CD4-positive, alpha-beta T cell treated with Interleukin-10 for 1 hour (primary cell): ENCODE measurements around the gene MAPK1.
A peak's percentile ranks its signal among the peaks of the same experiment; 100 is the strongest.
"Not testable (repeated sequence)": the region's sequence is repeated elsewhere in the genome, so short reads cannot be mapped to it uniquely, and the experiment has no call there.

Source experiments
- DNase-seq: peaks from one replicate; pipeline ENCODE4 v3.0.0-alpha.2; 2020

Gene MAPK1

DNA sequence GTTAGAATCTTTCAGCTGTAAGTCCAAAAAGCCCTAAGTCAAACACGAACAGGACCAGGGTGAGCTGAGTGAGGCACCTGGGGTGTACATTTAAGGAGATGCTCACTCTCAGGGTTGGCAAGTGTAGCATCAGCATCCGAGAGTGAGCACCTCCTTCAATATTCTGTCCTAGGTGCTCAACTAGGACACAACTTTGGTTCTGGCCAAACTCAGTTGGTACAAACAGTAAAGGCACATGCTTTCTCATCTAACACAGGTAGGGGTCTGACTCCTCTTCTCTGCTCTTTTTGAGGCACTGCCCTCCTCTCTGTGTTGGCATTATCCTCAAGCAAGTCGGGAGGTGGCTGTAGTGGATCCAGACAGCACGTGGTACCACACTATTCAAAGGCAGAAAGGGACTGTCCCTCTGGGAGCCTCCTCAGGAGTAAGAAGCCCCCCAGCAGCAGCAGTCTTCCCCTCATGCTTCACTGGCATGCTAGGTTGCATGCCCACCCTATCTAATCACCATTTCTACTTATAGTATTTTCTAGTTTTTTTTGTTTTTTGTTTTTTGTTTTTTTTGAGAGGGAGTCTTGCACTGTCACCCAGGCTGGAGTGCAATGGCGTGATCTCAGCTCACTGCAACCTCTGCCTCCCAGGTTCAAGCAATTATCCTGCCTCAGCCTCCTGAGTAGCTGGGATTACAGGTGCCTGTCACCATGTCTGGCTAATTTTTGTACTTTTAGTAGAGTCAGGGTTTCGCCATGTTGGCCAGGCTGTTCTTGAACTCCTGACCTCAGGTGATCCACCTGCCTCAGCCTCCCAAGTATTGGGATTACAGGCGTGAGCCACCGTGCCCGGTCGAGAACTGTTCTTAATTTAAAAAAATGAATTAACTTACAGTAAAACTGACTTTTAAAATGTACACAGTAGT lies 14.7 kb upstream of the MAPK1 start:
- no peak for DNase-seq

DNA sequence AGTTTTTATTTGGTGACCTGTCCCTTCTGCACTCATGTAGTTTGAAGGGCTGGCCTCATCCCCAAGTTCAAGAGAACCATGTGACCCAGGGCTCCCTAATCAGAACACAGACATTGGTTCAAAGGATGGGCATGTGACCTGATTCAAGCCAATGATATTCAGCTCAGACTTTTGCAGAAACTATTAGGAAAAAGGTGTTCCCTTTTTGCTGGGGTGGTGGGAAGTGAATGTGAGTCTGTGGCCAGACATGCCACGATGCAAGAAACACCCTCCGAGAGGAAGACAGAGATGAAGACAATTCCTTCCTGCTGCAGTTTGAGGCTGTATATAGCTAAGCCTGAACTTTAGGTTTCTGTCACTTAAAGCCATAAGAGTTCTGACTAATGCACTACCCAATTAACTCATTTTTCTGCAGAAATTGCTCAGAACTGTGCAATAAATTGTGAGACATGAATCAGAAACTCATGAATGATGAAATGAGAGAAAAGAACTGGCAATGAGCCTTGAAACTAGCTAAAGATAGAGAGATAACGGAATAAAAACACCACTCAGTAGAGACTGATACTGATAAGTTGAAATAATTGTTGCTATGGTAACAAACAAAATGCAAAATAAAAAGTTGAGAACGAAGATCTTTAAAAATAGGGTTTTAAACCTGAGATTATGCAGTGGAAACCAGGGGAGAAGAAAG lies 9.2 kb upstream of the MAPK1 start:
- peak; percentile 17 for DNase-seq

DNA sequence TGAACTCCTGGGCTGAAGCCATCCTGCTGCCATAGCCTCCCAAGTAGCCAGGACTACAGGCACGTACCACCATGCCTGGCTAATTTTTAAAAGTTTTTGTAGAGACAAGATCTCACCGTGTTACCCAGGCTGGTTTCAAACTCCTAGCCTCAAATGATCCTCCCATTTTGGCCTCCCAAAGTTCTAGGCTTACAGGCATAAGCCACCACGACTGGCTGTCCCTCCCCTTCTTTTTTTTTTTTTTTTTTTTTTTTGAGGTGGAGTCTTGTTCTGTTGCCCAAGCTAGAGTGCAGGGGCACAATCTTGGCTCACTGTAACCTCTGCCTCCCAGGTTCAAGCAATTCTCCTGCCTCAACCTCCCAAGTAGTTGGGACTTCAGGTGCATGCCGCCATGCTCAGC lies 7.5 kb upstream of the MAPK1 start:
- not testable (repeated sequence) for DNase-seq

DNA sequence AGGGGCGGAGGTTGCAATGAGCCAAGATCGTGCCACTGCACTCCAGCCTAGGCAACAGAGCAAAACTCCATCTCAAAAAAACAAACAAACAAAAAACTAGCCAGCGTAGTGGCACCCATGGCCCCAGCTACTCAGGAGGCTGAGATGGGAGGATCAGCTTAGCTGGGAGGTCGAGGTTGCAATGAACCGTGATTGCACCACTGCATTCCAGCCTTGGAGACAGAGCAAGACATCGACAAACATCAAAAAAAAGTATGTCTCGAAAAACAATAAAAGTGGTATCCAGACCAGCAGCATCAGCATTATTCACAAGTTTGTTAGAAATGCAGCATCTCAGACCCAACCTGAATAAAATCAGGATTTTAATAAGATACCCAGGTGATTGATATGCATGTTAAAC lies 6.2 kb upstream of the MAPK1 start:
- no peak for DNase-seq

DNA sequence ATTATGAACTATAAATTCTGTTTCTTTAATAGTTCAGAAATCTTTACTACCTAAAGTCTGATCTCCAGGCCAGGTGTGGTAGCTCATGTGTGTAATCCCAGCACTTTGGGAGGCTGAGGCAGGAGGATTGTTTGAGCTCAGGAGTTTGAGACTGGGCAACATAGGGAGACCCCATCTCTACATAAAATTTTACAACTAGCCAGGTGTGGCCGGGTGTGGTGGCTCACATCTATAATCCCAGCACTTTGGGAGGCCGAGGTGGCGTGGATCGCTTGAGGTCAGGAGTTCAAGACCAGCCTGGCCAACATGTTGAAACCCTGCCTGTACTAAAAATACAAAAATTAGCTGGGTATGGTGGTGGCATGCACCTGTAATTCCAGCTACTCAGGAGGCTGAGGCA lies 5.3 kb upstream of the MAPK1 start:
- DNase-seq = not testable (repeated sequence)

DNA sequence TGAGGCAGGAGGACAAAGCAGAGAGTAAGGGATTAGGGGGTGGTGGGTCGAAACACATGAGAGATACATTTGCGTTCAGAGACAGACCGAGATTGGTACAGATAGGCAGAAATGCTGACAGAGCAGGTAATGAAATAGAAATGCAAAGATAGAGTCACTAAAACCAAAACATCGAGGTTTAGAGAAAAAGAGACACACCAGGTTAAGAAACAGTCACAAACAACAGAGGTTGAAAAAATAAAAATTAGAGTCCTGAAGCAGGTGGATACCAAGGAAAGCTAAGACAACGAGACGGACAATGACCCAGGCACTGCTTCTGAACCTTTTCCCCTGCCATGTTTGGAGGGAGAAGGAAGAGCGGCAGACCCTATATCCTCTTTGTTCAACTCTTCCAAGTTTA lies 1.2 kb upstream of the MAPK1 start:
- DNase-seq = no peak

DNA sequence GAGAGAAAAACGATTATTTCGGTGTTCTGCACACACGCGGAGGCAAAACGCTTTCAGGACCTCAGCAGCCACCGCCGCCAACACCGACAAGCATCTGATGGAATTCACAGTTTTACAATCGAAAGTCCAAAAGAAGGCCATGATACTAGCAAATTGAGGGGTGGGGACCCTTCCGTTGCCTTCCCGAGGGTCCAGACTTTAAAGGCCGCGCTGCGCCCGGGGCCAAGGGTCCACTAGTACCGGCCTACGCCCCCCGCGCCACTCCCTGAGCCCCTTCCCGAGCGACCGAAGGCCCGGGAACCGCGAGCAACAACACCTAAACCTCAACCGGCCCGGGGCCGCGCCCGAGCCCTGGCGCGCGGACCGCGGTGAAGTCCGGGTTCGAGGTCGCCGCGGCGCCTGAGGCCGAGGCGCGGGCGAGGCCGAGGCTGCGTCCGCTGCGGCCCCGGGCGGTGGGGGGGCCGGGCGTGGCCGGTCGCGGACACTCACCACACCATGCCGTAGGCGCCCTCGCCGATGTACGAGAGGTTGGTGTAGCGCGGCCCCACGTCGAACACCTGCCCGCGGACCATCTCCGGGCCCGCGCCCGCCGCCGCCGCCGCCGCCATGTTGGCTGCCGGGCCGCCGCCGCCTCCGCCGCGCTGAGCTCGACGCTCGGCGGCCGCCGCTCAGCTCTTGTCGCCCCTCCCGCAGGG lies 465 bp downstream of the MAPK1 start:
- no peak for DNase-seq

DNA sequence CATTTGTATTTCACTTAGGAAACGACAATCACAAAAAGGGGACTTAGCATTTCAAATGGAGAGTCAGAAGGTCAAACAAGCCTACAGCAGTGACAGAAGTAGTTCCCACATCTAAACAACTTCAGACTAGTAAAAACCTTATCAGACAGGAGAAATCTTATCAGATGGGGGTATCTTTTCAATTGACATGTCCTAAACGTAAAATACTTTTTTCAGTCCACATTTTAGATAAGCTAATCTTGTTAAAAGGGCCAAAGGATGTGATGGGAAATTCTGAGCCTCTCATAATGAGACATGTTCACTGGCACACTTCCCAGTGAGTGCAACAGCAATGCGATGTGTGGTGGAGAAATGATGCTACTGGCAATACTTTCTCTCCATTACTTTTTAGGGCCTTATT lies 2.4 kb downstream of the MAPK1 start:
- DNase-seq = peak; percentile 14

DNA sequence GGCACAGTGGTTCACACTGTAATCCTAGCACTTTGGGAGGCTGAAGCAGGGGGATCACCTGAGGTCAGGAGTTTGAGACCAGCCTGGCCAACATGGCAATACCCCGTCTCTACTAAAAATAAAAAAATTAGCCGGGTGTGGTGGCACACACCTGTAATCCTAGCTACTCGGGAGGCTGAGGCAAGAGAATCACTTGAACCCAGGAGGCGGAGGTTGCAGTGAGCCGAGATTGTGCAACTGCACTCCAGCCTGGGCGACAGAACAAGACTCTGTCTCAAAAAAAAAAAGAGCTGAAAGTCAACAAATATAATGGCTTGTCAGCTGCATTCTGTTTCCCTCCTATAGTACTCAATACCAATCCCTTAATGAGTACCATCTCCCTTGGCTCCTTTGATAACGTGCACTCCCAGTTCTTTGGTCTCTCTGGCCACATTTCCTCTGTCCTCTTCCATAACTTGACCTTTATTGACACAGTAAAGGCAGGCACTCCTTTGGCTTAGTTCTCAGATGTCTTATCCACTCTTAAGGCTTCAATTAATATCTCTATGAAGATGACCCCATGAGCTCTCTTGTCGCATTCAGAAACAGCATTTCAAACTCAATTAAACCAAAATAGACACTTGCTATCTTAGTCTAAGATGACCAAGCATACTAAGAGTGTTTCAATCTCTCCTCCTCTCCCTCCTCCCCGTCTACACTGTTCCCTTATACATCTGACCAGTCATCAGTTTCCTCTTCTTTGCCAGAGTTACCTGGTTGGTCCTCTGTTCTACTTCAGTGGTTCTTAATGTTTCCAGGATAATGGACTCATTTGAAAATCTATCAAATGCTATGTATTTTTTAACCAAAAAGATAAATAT lies 4.8 kb downstream of the MAPK1 start:
- no peak for DNase-seq

DNA sequence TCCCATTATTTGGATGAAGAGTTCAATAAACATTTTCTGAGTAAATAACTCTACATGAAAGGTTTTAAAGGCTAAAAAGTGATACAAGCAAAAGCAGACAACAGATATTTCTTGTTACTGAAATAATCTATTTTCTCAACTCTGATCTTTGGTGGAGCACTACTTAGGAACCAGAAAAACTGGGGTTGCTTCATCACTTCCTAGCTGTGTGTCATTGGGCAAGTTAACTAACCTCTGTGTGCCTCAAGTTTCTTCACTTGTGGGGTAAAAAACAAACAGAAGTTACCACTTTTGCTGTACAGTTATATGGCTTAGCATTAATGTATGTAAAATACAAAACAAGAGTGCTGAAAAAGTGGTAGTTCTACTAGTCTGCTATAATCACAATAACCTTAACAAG lies 5.6 kb downstream of the MAPK1 start:
- DNase-seq = no peak

DNA sequence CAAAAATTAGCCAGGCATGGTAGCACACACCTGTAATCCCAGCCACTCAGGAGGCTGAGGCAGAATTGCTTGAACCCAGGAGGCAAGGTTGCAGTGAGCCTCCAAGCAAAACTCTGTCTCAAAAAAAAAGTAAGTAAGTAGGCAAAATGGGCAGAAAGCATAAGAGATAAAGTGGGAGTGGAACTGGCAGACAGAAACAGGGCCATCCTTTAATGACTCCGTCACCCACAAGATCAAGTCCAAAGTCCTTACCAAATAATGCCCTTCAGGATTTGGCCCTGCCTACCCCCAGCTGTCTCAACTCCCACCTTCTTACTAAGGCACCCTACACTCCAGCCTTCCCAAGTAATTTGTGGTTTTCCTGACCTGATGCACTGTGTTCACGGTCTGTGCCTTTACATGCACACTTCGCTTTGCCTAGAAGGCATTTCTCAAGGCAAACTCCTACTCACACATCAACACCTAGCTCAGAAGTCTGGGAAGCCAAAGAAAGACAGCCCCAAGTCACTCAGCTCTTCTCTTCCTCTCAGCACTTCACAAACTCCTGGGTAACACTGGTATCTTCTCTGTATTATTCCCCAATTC lies 6.1 kb downstream of the MAPK1 start:
- no peak for DNase-seq

DNA sequence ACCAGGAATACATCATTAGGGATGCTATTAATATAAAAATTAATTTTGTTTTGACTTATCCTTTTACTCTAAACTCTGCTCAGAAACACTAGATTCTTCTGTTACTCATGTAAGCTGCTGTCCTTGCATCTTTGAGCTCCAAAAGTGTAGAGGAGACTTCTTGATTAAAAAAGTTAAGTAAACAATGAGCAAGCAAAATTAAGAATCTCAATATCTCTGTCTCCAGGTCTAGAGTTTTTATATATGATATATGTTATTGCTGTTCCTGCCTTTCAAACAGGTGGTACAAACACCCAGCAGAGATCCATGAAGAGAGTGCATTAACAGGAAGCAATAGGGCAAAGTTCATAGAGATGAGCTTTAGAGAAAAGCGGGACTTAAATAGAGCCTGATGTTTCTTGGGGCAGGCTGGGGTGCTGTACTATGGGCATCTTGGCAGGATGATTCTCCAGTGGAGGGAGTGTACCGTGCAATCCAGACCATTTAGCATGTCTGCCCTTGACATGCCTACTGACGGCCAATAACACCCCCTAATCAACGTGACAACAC lies 6.9 kb downstream of the MAPK1 start:
- no peak for DNase-seq

DNA sequence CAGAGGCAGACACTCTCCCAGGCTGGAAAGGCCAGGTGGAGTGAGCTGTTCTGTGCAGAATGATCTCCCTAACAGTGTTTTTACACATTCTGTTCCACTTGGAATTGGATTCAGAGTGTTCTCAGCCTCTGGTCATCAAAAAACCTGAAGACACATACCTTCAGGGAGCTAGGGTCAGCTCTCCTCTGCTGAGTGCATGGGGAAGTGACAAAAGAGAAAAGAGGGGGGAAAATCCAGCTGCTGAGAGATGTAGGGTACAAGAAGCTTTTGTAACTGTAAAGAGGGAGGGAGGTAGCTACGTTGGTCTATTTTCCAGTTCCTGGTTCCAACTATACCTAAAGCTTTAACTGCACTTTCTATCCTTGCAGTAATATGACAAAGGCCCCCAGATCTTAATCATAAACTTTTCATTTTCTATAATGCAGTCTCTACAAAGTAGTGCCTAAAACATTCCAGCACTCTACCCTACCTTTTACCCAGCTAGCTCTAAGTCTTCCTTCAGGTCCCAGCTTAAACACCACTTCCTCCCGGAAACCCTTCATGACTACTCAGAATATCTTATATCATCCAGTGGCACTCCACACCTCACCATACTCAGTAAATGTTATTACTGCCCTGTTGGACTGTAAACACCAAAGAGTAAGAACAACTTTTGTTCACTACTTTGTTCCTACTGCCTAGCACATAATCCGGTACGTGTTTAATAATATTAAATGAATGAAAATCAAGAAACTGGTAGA lies 9.2 kb downstream of the MAPK1 start:
- DNase-seq = peak; percentile 17

DNA sequence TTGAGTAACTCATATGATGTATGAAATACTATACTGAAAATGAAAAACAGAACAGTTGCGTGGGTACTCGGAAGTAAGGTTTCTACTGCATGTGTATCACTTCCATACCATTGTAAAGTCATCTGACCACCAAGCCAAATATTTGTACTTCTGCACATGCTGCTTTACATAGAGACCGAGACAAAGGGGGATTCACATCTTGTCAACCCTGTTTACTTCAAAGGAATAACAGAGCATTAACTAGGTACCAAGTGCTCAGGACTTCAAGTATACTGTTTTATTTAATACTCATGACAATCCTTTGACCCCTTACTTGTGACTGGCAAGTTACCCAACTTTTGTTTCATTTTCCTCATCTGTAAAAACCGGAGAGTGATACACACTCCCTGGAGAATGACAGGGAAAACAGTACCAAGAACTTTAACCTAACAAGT lies 9.9 kb downstream of the MAPK1 start:
- no peak for DNase-seq

DNA sequence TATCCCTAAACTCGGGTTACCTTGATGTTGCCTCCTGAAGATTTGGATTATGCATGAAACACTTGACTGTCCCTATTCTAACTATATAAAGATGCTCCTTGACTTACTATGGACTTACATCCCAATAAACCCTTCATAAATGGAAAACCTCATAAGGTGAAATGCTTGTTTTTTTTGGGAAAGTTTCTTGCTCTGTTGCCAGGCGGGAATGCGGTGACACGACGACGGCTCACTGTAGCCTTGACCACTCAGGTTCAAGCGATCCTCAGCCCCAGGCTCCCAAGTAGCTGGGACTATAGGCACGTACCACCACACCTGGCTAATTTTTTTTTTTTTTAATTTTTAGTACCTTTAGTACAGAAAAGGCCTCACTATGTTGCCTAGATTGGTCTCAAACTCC lies 10.6 kb downstream of the MAPK1 start:
- DNase-seq = no peak

DNA sequence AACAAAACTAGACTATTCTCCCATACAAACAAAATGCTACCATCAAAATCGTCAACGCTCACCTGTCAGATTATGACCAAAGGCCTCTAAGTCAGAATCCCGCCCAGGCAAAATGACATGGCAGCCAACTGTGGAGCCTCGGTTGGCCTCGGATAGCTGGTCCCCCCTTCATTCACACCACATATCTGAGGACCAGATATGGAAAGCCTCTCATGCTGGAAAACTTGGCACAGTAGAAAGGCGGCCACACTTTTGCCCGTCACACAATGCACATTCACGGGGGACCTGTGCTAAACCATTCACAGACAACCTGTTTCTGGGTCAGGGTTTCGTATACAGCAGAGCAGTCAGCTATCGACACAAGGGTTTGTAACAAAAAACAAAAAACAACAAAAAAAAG lies 11.2 kb downstream of the MAPK1 start:
- DNase-seq = no peak

DNA sequence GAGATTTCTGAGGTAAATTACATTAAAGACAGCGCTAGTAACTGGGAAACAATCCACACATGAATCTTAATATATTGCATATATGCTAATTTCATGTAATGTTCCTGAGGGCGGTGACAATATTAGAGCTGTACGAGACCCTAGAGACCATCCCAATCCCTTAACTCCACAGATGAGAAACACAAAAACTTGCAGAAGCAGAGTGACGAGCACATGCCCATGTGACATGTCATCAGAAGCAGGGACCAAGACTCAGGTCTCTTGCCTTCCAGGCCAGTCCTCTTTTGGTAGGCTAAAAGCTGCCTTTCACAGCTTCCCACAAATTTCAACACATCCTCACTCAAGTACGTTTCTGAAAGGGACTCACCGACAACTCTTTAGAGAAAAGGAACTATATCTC lies 11.8 kb downstream of the MAPK1 start:
- no peak for DNase-seq

DNA sequence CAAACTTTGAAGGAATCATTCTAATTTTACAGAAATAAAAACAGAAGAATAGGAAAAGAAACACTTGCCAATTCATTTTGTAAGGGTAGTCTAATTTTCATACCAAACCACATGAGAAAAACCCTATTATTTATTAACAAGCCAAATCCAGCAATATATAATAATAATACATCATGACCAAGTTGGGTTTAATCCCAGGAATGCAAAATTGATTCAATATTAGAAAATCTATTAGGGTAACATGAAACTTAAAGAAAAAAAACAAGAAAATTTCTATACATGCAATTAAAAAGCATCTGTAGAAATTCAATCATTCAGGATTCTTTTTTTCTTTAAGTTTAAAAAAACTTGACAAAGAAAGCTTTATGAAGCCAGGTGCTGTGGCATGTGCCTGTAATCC lies 16.8 kb downstream of the MAPK1 start:
- no peak for DNase-seq

DNA sequence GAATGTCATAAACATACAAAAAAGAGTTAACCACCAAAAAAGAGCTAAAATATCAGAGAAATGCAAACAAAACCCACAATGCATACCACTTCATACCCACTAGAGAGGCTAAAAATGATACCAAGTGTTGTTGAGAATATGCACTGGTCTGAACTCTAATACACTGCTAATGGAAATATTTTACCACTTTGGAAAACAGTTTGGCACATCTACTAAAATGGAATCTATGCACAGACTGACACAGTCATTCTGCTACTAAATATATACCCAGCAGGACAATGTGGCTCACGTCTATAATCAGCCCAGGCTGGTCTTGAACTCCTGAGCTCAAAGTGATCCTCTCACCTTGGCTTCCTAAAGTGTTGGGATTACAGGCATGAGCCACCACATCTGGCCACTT lies 18.0 kb downstream of the MAPK1 start:
- no peak for DNase-seq

DNA sequence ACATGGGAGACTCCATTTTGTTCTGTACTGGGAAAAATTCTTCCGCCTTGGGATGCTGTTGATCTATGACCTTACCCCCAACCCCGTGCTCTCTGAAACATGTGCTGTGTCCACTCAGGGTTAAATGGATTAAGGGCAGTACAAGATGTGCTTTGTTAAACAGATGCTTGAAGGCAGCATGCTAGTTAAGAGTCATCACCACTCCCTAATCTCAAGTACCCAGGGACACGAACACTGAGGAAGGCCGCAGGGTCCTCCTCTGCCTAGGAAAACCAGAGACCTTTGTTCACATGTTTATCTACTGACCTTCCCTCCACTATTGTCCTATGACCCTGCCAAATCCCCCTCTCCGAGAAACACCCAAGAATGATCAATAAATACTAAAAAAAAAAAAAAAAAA lies 19.4 kb downstream of the MAPK1 start:
- not testable (repeated sequence) for DNase-seq
